ENCODE data around the gene TEX22.

TEX22 gene

DNA sequence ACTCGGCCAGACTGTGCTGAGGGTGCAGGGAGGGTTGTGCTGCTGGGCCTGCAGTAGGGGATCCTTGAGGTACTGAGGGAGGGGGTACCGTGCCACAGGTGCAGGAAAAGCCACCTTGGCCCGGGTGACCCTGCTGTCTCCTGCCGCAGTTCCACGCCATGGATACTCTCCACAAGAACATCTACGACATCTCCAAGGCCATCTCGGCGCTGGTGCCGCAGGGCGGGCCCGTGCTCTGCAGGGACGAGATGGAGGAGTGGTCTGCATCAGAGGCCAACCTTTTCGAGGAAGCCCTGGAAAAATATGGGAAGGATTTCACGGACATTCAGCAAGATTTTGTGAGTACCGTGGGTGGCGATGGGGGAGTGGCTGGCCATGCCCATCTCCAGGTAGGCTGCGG lies 62.3 kb downstream of the TEX22 start:
- no peak for ATAC-seq (replicated peaks; ENCODE audit: extremely low read depth, poor library complexity, severe bottlenecking)
- Mint-ChIP-seq H3K4me1 (no peaks in the 10 kb centered on the region), H3K27ac (ENCODE audit: low read depth) (no peak overlapping the region), H3K36me3 (ENCODE audit: insufficient read depth) (peaks cover 6% of the 10 kb centered on the region), H3K9me3 (no peaks in the 10 kb centered on the region), H3K27me3 (no peaks in the 10 kb centered on the region), H3K4me3 (no peak overlapping the region)
- no peak for DNase-seq (ENCODE audit: low spot score in 2 of 2)

DNA sequence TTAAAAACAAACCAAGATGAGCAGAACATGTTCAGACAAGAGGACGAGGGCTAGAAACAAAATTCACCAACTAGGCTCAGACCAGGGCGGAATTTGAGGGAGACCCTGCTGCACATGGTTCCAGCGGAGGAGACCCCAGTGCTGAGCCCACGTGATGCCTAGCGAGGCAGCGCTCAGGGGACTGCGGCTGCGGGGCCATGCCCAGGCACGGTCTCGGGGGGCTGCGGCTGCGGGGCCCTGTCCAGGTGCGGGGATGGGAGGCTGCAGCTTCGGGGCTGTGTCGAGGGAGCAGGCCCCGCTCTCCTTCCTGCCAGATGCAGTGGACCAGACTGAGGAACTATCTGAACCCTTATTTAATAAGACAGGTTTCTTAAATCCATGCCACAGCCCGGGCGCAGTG lies 63.6 kb downstream of the TEX22 start:
- no peak overlapping the region for H3K4me3 Mint-ChIP-seq
- no peaks in the 10 kb centered on the region for H3K27me3 Mint-ChIP-seq
- no peaks in the 10 kb centered on the region for H3K4me1 Mint-ChIP-seq
- peaks cover 6% of the 10 kb centered on the region for H3K36me3 Mint-ChIP-seq (ENCODE audit: insufficient read depth)
- ATAC-seq (replicated peaks; ENCODE audit: extremely low read depth, poor library complexity, severe bottlenecking) = no peak
- no peak for DNase-seq (ENCODE audit: low spot score in 2 of 2)
- H3K9me3 Mint-ChIP-seq = no peaks in the 10 kb centered on the region
- no peak overlapping the region for H3K27ac Mint-ChIP-seq (ENCODE audit: low read depth)

All from central memory CD8-positive, alpha-beta T cell (primary cell).